GM19025 (cell line): ENCODE results near the gene BRD1.
"Not testable (repeated sequence)": the region's sequence is repeated elsewhere in the genome, so short reads cannot be mapped to it uniquely, and the experiment has no call there.

Experiments
- ATAC-seq: cut with Tn5 transposase; IDR thresholded peaks from one replicate; pipeline ENCODE4 v1.9.1; 2021; ENCODE audit warnings: mild to moderate bottlenecking, low read depth, moderate library complexity; ENCODE audit not compliant: unreplicated experiment

The BRD1 gene

DNA sequence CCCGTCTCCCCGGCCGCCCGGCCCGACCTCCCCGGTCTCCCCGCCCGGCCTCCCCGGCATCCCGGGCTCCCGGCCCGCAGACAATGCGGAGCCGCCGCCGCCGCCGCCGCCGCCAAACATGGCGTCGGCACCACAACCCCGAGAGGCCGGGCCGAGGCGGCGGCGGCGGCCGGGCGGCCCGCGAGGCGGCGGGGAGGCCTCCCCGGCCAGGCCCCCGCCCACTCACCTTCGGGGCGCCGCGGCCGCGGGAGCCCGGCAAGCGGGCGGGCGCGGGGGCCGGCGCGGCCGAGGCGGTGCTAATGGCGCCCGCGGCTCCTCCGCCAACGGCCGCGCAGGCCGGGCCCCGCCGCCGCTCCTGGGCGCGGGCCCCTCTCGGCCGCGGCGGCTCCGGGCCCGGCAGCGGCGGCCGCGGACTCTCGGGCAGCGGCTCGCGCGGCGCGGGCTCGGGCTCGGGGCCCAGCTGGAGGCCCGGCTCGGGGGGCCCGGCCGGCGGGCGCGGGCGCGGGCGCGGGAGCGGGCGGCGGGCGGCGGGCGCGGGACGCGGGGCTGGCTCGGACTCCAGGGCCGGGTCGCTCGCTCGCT, 311 bp downstream of the BRD1 start:
- no peak for ATAC-seq

DNA sequence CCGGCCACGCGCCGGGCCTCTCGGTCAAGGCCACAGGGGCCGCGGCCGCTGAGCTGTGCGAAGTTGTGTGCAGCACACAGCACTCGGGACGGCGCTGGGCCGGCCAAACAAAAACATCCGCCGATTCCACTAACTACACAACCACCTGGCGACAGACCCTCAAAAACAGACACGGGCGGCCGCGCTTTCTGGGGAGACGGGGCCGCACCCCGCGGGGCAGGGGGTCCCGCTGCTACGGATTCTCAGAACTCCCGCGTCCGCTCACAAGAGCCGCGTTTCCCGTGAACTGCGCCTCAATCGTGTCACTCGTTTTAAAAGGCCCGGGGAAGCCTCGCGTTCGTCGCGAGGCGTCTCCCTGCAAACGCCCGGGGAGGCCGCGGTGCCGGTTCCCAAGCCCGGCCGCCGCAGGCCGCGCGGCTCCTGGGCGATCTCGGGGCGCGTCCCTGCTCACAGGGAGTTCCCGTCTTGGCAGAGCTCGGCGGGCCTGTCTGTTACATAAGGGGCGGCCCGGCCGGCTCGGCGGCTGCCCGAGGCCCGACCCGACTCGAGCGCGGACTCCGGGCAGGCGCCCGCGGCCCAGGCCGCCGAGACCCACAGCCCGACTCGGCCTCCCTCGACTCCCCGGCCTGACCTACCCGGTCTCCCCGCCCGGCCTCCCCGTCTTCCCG, 936 bp downstream of the BRD1 start:
- no peak for ATAC-seq

DNA sequence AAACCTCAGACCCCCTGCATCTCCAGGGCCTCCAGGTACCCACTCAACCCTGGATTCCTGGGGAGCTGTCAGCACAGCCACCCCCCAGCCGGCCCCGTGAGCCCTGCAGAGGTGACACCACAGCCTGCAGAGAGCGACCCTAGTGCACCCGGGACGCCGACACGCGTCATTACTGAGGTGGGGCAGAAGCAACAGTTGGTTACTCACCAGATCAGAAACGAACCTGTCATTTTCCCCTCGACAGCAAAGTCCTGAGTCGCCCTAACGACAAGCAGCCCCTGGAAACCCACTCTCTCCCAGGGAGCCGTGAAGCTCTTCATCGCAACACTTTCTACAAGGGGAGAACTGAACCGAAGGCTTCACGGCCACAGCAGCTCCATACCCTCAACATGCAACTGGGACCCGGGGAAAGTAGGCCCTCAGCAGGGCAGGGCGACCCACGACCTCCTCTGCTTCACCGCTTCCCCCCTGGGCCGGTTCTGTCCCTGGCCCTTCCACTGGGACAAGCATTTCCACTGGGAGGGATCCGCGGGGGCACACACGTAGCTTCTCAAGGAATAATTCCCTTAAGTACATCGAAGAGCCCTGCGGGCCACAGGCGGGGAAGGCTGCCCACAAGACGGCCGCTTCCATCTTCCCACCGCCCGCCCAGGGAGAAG, 1.6 kb downstream of the BRD1 start:
- no peak for ATAC-seq

DNA sequence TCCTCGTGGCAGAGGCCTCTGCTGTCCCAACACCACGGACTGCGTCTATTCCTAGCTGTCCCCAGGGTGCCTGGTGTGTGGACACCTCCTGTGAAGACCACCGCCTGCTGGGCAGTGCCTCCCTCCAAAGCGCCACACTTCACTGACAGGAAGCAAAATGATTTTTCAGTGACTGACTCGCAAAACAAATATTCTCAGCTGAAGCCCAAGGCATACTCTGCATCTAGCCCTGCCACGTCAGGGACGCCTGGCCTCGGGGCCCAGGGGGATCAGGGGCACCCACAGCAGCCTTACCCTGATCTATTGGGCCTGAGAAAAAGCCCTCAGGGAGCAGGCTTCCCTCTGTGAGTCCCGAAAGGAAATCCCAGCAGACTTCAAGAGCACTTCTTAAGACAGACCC, 2.2 kb downstream of the BRD1 start:
- ATAC-seq, result no peak

DNA sequence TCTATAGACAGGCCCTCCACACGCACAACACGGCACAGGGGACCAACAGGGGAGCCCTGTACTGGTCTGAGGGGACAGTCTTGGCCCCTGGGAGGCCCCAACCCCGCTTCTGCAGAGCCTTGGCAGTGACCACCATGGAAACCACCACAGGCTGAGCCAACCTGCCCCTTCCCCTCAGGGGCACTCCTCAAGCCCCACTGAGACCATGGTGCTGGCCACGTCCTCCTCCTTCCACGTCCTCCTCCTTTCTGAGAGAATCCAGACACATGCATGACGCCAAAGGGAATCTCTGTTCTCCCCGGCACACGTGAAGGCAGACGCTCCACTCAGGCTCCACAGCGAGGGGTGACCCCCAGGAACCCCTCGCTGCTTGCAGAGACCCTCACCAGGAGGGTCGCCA, 2.7 kb downstream of the BRD1 start:
- ATAC-seq, result no peak

DNA sequence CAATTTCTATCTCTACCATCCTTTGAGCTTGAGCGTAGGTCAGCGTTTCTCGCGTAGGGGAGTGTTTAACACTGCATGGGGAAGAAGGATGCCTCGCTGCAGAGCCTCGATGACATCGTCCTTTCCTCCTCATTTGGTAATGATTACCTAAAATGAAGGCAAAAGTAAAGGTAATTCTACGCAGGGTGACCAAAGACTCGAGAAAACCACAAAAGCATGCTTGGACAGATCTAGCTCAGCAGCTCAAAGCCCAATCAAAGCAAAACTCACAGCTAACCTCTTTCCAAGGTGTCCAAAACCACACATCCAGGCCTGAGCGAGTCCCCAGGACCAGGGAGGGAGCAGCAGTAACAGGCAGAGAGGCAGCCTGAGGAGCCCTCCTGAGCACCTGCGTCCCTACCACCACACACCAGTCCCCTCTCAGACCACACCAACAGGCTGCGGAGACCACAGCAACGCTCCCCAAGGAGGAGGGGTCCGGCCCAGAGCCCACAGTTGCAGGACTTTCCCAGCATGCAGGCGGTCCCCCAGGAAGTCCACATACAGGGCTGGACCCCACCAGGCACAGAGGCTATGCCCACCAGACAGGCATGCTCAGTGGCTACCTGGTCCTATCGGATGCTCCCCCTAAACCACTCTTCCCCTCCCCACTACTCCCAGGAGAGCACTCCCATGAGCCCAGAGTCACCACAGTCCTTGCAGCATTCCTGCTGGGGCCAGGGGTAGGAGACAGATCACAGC, 3.3 kb downstream of the BRD1 start:
- no peak for ATAC-seq

DNA sequence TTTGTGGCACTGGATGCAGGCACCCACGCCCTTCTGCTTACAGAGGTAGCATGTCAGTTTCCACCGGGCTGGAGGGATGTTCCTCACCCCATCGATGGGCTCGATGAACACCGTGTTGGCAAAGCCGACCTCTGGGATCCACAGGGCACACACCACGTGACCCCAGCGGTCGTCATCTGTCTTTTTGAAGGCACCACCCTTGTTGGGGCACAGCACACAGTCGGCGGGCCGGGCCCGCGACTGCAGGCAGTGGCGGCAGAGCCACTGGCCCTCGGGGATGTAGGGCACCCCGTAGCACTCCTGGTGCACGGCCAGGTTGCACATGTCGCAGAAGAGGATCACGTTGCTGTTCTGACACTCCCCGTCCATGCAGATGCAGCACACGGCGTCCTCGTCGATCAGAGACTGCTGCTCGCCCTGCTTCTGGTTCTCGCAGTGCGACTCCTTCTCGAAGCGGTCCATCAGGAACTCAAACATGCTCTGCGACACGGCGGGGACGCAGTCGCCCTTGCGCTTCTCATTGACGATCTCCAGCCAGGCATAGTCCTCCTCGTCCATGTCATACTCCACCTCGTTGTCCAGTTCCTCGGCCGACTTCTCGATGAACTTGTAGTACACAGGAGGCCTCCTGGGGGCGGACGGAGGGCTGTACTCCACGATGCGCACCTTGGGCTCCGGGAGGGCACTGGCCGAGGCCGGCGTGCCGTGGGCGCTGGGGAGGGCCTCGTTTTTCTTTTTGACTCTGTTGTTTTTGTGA, 4.2 kb downstream of the BRD1 start:
- no peak for ATAC-seq

DNA sequence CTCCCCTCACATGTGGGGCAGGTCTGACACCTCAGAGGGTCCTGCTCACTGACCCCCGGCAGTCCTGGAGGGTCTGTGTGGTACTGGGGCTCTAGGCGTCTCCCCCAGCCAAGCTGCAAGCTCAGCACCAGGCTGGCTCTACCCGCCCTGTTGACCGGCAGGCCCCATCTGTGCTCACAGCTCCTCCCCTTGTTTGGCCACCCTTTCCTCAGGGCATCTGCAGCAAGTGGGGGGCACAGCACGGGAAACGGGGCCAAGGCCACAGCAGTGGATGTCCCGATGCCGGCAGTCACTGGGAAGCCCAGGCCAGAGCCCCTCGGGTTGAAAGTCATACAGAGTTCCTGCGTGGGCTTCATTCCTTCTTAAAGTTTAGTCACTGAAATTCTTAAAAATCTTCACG, 5.9 kb downstream of the BRD1 start:
- not testable (repeated sequence) for ATAC-seq

DNA sequence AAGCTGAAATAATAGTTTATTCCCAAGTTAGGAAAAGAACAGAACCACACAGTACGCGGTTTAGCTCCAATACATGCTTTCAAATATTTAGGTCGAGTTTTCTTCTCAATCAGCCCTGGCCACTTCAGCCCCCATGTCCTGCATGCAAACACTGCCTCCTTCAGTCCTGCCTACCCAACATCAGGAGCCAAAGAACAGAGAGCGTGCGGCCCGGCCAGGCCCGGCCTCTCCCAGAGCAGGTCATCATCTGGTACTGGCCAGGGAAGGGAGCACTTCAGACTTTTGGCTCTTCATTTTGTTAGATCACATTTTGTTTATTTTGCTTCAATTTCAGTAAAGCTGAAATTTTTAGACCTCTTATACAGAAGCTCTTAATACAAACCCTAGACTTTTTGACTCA, 6.7 kb downstream of the BRD1 start:
- no peak for ATAC-seq

DNA sequence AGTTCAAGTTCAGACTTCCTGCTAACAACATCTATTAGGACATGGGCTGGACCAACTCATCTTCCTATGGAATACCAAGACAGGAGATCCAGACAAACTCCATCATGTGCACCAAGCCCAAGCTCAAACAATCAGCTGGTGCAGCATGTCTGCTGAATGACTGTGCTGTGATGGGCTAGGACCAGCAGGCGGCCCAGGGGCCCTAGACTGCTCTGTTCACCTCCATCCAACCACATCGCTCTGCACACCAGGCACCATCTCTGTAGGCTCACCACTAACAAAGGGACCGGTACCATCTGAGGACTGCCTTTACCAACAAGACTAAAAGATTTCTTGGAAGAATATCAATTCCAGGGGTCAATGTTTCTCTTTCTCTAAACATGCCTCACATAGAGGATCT, 10.3 kb downstream of the BRD1 start:
- no peak for ATAC-seq

DNA sequence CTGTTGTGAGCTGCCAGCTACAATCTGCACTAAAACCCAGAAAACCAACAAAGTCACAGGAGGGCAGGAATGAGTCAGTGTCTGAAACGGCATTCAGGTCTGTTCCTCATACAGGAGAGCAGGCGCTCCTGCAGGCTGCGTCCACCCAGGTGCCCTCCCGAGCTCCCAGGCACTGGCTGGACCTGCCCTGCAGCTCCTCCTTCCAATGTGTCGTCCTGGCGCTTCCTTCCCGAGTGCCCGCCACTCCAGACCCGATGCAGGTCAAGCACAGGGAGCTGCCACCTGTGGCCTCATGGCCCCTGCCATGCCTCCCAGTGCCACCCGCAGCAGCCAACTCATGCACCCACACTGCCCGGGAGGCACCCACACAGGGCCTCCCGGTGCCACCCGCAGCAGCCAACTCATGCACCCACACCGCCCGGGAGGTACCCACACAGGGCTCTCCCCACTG, 12.0 kb downstream of the BRD1 start:
- no peak for ATAC-seq

DNA sequence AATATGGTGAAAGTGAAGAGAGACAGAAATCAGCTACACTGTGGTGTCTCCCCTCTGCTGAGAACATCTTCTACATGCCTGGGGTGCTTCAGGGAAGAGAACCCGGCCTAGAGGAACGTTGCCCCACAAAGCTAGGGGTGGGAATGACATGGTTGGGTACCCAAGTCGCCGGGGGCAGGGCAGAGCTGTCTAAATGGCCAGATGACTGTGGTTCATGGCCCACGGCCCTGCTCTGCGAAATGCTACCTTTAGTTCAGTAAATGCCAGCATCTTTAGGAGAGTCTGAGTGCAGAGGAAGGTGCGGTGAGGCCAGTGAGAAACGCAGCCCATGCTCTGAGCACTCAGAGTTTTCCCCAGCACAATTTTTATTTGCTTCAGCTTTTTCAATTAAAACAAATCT, 12.8 kb downstream of the BRD1 start:
- ATAC-seq, result no peak

DNA sequence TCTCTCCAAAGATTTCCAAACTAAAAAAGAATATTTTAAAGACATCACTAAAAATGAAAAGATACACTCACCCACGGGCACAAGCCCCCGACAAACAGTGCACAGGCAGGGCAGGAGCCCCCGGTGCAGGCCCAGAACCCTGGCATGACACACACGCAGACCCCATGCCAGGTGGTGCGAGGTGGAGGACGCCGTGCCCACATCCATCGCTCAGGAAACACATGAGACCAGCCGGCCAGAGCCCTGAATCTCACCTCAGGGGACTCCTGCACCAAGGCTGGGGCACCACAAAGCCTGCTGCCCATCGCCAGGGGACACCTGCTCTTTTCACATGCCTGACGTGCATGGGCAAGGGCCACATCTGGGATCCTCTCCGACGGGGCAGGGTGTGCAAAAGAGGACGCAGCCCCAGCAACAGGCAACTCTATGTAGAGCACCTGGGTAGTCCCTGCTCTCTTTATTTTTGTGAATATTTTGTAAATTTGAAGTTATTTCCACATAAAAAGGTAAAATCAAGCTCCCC, 13.4 kb downstream of the BRD1 start:
- ATAC-seq, result no peak

DNA sequence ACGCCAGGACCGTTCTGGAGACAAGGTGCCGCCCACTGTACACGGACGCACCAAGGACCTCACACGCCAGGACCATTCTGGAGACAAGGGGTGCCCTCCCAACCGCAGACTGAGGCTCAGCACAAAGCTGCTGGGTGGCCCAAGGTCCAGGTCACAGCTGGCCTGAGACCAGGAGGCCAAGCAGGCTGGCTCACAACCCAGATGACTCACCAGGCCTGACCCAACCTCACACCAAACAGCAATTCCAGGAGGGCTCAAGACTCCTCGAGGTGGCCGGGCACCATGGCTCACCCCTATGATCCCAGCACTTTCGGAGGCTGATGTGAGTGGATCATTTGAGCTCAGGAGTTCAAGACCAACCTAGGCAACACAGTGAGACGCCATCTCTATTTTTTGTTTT, 14.8 kb downstream of the BRD1 start:
- ATAC-seq, result no peak

DNA sequence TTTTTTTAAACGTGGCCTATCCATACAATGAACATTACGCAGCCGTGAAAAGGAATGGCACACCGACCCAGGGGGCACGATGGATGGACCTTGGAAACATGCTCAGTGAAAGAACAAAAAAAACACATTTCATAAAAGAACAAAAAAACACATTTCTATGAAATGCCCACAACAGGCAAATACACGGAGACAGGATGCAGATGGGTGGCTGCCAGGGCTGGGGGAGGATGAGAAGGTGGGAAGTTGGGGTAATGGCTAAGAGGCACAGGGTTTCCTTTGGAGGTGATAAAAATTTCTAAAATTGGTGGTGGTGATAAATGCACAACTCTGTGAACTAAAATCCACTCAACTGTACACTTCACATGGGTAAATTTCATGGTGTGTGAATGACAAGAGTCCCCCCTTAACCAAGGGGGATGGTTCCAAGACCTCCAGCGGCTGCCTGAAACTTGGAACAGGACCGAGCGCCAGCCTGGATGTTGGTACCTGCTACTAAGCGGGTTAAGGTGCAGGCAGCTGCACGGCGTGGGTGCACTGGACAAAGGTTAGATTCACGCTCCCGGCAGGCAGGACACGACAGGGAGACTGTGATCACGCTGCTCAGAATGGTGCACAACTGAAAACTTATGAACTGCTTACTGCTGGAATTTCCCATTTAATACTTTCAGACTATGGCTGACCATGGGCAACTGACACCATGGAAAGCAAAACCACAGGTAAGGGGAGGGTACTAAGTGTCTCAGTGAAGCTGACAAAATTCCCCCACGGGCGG, 16.5 kb downstream of the BRD1 start:
- ATAC-seq, result no peak

DNA sequence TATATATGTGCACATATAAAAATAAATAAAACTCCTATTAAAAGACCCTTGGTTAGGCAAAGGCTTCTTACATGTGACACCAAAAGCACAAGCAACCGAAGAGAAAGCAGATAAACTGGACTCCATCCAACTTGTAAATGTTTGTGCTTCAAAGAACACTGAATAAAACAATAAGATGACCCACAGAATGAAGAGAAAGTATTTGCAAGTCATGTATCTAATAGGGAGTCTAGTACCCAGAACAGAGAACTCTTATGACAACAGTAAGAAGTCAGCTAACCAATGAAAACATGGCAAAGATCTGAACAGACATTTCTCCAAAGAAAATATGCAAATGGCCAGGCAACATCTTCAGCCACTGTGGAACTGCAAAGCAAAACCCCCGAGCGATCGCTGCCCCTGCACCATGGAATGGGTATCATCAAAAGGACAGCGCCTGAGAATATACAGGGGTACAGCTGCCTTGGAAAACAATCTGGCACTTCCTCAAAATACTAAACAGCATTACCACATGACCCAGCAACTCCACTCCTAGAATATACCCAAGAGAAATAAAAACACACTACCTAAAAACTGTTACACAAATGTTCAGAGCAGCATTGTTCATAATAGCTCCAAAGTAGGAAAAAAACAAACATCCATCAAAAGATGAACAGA, 17.2 kb downstream of the BRD1 start:
- no peak for ATAC-seq

DNA sequence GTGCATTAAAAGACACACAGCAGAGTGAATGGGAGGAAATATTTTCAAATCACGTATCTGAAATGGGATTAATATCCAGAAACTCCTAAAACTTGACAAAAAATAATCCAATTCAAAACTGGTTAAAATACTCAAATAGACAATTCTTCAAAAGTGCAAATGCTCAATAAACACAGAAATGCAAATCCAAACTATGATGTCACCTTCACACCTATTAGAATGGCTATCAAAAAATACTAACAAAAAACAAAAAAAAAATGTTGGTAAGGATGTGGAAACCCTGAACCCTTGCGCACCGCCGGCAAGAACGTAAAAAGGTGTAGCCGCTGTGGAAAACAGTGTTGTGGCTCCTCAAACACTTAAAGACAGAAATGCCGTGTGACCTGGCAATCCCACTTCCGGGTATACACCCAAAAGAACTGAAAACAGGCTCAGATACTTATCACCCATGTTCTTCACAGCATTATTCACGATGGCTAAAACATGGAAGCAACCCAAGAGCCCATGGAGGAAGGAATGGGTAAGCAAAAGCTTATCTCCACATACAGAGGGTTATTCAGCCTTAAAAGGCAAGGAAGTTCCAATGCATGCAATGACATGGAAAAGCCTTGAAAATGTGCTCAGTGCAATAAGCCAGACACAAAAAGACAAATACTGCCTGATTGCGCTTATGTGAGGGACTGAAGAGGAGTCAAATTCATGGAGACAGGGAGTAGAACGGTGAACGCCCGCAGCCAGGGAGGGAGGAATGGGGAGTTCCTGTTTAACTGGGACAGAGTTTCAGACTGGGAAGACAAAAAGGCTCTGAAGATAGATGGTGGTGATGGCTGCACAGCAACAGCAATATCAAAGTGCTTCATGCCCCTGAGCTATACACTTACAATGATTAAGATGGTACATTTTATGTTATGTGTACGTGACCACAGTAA, 19.6 kb downstream of the BRD1 start:
- ATAC-seq, result no peak

DNA sequence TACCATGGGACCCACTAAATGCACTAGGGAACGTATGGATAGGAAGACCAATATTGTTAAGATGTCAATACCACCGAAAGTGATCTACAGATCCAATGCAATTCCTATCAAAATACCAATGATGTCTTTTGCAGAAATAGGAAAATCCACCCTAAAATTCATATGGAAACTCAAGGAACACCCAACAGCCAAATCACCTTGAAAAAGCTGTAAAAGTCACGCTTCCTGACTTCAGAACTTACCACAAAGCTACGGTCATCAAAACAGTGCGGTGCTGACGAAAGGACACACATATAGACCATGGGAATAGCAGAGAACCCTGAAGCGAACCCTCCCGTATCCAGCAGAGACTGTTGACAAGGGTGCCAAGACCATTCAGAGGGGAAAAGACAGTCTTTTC, 20.5 kb downstream of the BRD1 start:
- no peak for ATAC-seq
